Testis (tissue), 2 donors: ENCODE results near the gene ERBB4.

ENCODE experiments used
- POLR2A ChIP-seq: fragments of 450-650 bp; IDR thresholded peaks from one replicate; pipeline ENCODE4 v1.6.1; 2017; ENCODE audit warnings: antibody characterized with exemption, mild to moderate bottlenecking, moderate library complexity
- TF ChIP-seq, protein P1 (sequence below), 3 experiments: fragments of 450-650 bp in 2 of 3; fragments of 200-600 bp in 1 of 3; sonication (generic) in 1 of 3; IDR thresholded peaks; one replicate each; pipeline ENCODE4 v1.5.1; 2016 to 2019; ENCODE audit warnings: antibody characterized with exemption in 3 of 3, mild to moderate bottlenecking in 2 of 3, moderate library complexity in 1 of 3

GRCh38 chr2:212145121-212145520, 393.5 kb downstream of the ERBB4 start:
- TF ChIP-seq, protein P1, sequence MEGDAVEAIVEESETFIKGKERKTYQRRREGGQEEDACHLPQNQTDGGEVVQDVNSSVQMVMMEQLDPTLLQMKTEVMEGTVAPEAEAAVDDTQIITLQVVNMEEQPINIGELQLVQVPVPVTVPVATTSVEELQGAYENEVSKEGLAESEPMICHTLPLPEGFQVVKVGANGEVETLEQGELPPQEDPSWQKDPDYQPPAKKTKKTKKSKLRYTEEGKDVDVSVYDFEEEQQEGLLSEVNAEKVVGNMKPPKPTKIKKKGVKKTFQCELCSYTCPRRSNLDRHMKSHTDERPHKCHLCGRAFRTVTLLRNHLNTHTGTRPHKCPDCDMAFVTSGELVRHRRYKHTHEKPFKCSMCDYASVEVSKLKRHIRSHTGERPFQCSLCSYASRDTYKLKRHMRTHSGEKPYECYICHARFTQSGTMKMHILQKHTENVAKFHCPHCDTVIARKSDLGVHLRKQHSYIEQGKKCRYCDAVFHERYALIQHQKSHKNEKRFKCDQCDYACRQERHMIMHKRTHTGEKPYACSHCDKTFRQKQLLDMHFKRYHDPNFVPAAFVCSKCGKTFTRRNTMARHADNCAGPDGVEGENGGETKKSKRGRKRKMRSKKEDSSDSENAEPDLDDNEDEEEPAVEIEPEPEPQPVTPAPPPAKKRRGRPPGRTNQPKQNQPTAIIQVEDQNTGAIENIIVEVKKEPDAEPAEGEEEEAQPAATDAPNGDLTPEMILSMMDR (IDR thresholded peaks at IDR 0.05), result no peak
- no peak for TF ChIP-seq POLR2A
